HEK293 (cell line): ENCODE measurements around the gene DYNLRB1.

Experiments used
- CTCF ChIA-PET: fragments of 350-600 bp; formaldehyde crosslinking; extraction: SDS; loops from one replicate; lab custom pipeline; 2021; ENCODE audit warnings: antibody characterized with exemption; lab: Yijun Ruan, JAX
- POLR2A ChIA-PET: fragments of 300-600 bp; formaldehyde crosslinking; extraction: SDS; loops from one replicate; lab custom pipeline; 2020; ENCODE audit warnings: antibody characterized with exemption, inconsistent platforms; lab: Yijun Ruan, JAX
- H3K27ac ChIP-seq: fragments of 200-500 bp; sonication (Bioruptor generic); 2 replicates; pipeline ENCODE4 v1.5.1; 2014; ENCODE audit warnings: low read depth, low read length, control low read depth, inconsistent platforms; ENCODE audit errors: extremely low read depth
- H3K36me3 ChIP-seq, 2 experiments: fragments of 200-500 bp in 1 of 2; sonication (Bioruptor generic) in 1 of 2; 1 replicate in 1 of 2; 2 replicates in 1 of 2; pipeline ENCODE4 v1.5.1; 2014 to 2017; ENCODE audit warnings: inconsistent platforms in 2 of 2, low read length in 2 of 2; ENCODE audit not compliant: control insufficient read depth in 2 of 2, insufficient read depth in 1 of 2
- H3K4me1 ChIP-seq: fragments of 200-500 bp; sonication (Bioruptor generic); 2 replicates; pipeline ENCODE4 v1.5.1; 2014; ENCODE audit warnings: mild to moderate bottlenecking, low read length, inconsistent platforms; ENCODE audit not compliant: control insufficient read depth, insufficient read depth
- H3K4me3 ChIP-seq: 2 replicates; pipeline ENCODE4 v1.5.1; 2011; ENCODE audit warnings: low read depth, mild to moderate bottlenecking, control low read depth, low read length, moderate library complexity
- H3K9me3 ChIP-seq: fragments of 200-500 bp; sonication (Bioruptor generic); 2 replicates; pipeline ENCODE4 v1.5.1; 2014; ENCODE audit warnings: low read depth, low read length, inconsistent platforms; ENCODE audit not compliant: control insufficient read depth, insufficient read depth
- HOXA7 ChIP-seq: sonication (generic); formaldehyde crosslinking; IDR thresholded peaks from 2 replicates; pipeline ENCODE4 v1.8.1; 2022; ENCODE audit warnings: missing genetic modification reagents, borderline replicate concordance
- YY2 ChIP-seq: fragments of 450-650 bp; formaldehyde crosslinking; IDR thresholded peaks from 2 replicates; pipeline ENCODE4 v1.5.1; 2016; ENCODE audit warnings: missing biosample characterization, missing genetic modification characterization
- ZBTB48 ChIP-seq: fragments of 450-650 bp; formaldehyde crosslinking; IDR thresholded peaks from 2 replicates; pipeline ENCODE4 v1.5.1; 2016; ENCODE audit warnings: missing biosample characterization, missing genetic modification characterization
- ZBTB7A ChIP-seq: fragments of 450-650 bp; formaldehyde crosslinking; IDR thresholded peaks from 2 replicates; pipeline ENCODE4 v1.5.1; 2016; ENCODE audit warnings: low read depth, missing biosample characterization, missing genetic modification characterization
- ZFHX2 ChIP-seq: fragments of 450-650 bp; formaldehyde crosslinking; conservative IDR thresholded peaks from 2 replicates; pipeline ENCODE4 v1.5.1; 2016; ENCODE audit warnings: missing biosample characterization, missing genetic modification characterization
- ZNF132 ChIP-seq: fragments of 450-650 bp; formaldehyde crosslinking; IDR thresholded peaks from 2 replicates; pipeline ENCODE4 v1.5.1; 2017; ENCODE audit warnings: missing biosample characterization, missing genetic modification characterization, borderline replicate concordance
- ZNF133 ChIP-seq: fragments of 450-650 bp; formaldehyde crosslinking; IDR thresholded peaks from 2 replicates; pipeline ENCODE4 v1.5.1; 2016; ENCODE audit warnings: missing biosample characterization, missing genetic modification characterization
- ZNF169 ChIP-seq: fragments of 450-650 bp; formaldehyde crosslinking; IDR thresholded peaks from 2 replicates; pipeline ENCODE4 v1.5.1; 2016; ENCODE audit warnings: missing biosample characterization, missing genetic modification characterization
- ZNF24 ChIP-seq: fragments of 450-650 bp; formaldehyde crosslinking; IDR thresholded peaks from 2 replicates; pipeline ENCODE4 v1.5.1; 2016; ENCODE audit warnings: missing biosample characterization, missing genetic modification characterization
- ZNF274 ChIP-seq, 2 experiments: fragments of 200-500 bp in 1 of 2; fragments of 450-650 bp in 1 of 2; sonication (Bioruptor generic) in 1 of 2; formaldehyde crosslinking in 1 of 2; IDR thresholded peaks; 2 replicates each; pipeline versions ENCODE4 v1.5.1 to v1.6.1; 2014 to 2016; ENCODE audit warnings: borderline replicate concordance in 1 of 2, inconsistent platforms in 1 of 2, low read length in 1 of 2, missing biosample characterization in 1 of 2, missing genetic modification characterization in 1 of 2
- ZNF354C ChIP-seq: fragments of 450-650 bp; formaldehyde crosslinking; IDR thresholded peaks from 2 replicates; pipeline ENCODE4 v1.5.1; 2016; ENCODE audit warnings: missing biosample characterization, missing genetic modification characterization, low read depth, borderline replicate concordance
- ZNF48 ChIP-seq: fragments of 450-650 bp; formaldehyde crosslinking; IDR thresholded peaks from 2 replicates; pipeline ENCODE4 v1.5.1; 2016; ENCODE audit warnings: missing biosample characterization, missing genetic modification characterization
- ZNF549 ChIP-seq: fragments of 450-650 bp; IDR thresholded peaks from 2 replicates; pipeline ENCODE4 v1.5.1; 2018; ENCODE audit warnings: missing biosample characterization, missing genetic modification characterization, mild to moderate bottlenecking, inconsistent platforms, moderate library complexity
- ZNF571 ChIP-seq: fragments of 450-650 bp; formaldehyde crosslinking; IDR thresholded peaks from 2 replicates; pipeline ENCODE4 v1.5.0; 2017; ENCODE audit warnings: missing biosample characterization, missing genetic modification characterization
- ZNF626 ChIP-seq: fragments of 450-650 bp; sonication (Bioruptor Pico); formaldehyde crosslinking; IDR thresholded peaks from 2 replicates; pipeline ENCODE4 v1.5.1; 2018; ENCODE audit warnings: missing biosample characterization, missing genetic modification characterization, inconsistent platforms
- ZNF629 ChIP-seq: fragments of 450-650 bp; formaldehyde crosslinking; IDR thresholded peaks from 2 replicates; pipeline ENCODE4 v1.5.1; 2017; ENCODE audit warnings: missing biosample characterization, missing genetic modification characterization
- ZNF658 ChIP-seq: fragments of 450-650 bp; formaldehyde crosslinking; IDR thresholded peaks from 2 replicates; pipeline ENCODE4; 2016; ENCODE audit warnings: missing biosample characterization, missing genetic modification characterization
- ZNF670 ChIP-seq: fragments of 450-650 bp; formaldehyde crosslinking; IDR thresholded peaks from 2 replicates; pipeline ENCODE4 v1.5.1; 2016; ENCODE audit warnings: missing biosample characterization, missing genetic modification characterization, low read depth
- ZNF791 ChIP-seq: fragments of 450-650 bp; formaldehyde crosslinking; IDR thresholded peaks from 2 replicates; pipeline ENCODE4 v1.5.1; 2016; ENCODE audit warnings: missing biosample characterization, missing genetic modification characterization
- ZSCAN30 ChIP-seq: fragments of 450-650 bp; IDR thresholded peaks from 2 replicates; pipeline ENCODE4 v1.5.1; 2018; ENCODE audit warnings: missing biosample characterization, mild to moderate bottlenecking, missing genetic modification characterization, moderate library complexity
- TF ChIP-seq, protein P1 (sequence below): fragments of 450-650 bp; formaldehyde crosslinking; IDR thresholded peaks from 2 replicates; pipeline ENCODE4 v1.5.1; 2016; ENCODE audit warnings: missing biosample characterization, missing genetic modification characterization
- TF ChIP-seq, protein P2 (sequence below): IDR thresholded peaks from 2 replicates; pipeline ENCODE4 v1.6.1; 2011; ENCODE audit warnings: mild to moderate bottlenecking, low read depth, low read length, borderline replicate concordance
- TF ChIP-seq, protein P3 (sequence below): fragments of 450-650 bp; formaldehyde crosslinking; IDR thresholded peaks from 2 replicates; pipeline ENCODE4 v1.5.1; 2016; ENCODE audit warnings: missing biosample characterization, missing genetic modification characterization, borderline replicate concordance
- TF ChIP-seq, protein P4 (sequence below): fragments of 450-650 bp; formaldehyde crosslinking; IDR thresholded peaks from 2 replicates; pipeline ENCODE4 v1.5.1; 2016; ENCODE audit warnings: missing biosample characterization, missing genetic modification characterization
- TF ChIP-seq, protein P5 (sequence below): fragments of 450-650 bp; formaldehyde crosslinking; IDR thresholded peaks from 2 replicates; pipeline ENCODE4 v1.5.1; 2016; ENCODE audit warnings: missing biosample characterization, missing genetic modification characterization
- TF ChIP-seq, protein P6 (sequence below): fragments of 450-650 bp; formaldehyde crosslinking; IDR thresholded peaks from 2 replicates; pipeline ENCODE4 v1.5.0; 2017; ENCODE audit warnings: missing biosample characterization, missing genetic modification characterization, borderline replicate concordance

Gene DYNLRB1

DNA sequence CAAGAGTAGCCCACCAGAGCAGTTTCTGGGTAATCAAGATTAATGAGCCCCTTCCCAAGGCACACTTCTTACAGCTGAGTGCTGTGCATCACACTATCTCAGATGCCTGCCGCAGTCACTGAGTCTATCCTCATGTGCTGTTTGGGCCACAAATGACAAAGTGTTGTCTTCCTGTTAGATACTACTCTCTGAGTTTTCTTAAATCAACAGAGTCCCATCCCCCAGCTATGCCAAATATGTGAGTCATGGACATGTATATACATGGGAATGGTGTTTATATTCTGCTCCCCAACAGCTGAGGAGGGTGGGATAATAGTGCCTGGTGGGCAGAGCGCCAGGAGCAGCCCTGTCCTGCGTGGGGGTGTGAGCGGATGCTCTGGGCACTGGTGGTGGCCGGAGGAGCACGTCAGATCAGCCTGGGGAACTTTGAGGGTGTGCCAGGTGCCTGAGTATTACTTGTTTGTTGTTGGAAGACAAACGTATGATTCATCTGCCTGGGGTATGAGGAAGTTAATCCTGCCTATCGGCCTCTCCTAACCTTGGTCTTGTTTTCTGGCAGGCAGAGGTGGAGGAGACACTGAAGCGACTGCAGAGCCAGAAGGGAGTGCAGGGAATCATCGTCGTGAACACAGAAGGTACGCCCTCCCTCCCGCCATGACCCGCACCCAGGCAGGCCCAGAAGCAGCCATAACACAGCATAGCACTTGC lies 9.6 kb downstream of the DYNLRB1 start:
- CTCF ChIA-PET, result interaction anchor here (0.7 to 7.7 kb wide), 3 partner anchors 10 to 213 kb away, joined by 3 to 116 read pairs (median 8); partner anchors contain the start of gene DYNLRB1
- Histone ChIP-seq H3K36me3 (peaks cover 3 to 63% of the 10 kb centered on the region in 2 experiments; a peak in 2 of 3 replicates), H3K9me3 (no peaks in the 10 kb centered on the region), H3K4me3 (no peak overlapping the region), H3K4me1 (peaks cover 9% of the 10 kb centered on the region), H3K27ac (peak overlapping the region; percentile 34)
- POLR2A ChIA-PET, result interaction anchor here (2.0 kb wide), 1 partner anchor 10 kb away, joined by 20 read pairs; the partner anchor contains the start of gene DYNLRB1
- no peak for TF ChIP-seq ZBTB7A (tag by site-specific recombination)
- TF ChIP-seq ZFHX2 (tag by site-specific recombination), result peak; percentile 81
- TF ChIP-seq ZNF133 (tag by site-specific recombination), result no peak
- TF ChIP-seq ZNF132 (tag by site-specific recombination), result no peak
- TF ChIP-seq, protein P1, sequence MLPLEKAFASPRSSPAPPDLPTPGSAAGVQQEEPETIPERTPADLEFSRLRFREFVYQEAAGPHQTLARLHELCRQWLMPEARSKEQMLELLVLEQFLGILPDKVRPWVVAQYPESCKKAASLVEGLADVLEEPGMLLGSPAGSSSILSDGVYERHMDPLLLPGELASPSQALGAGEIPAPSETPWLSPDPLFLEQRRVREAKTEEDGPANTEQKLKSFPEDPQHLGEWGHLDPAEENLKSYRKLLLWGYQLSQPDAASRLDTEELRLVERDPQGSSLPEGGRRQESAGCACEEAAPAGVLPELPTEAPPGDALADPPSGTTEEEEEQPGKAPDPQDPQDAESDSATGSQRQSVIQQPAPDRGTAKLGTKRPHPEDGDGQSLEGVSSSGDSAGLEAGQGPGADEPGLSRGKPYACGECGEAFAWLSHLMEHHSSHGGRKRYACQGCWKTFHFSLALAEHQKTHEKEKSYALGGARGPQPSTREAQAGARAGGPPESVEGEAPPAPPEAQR, result no peak
- TF ChIP-seq, protein P2, sequence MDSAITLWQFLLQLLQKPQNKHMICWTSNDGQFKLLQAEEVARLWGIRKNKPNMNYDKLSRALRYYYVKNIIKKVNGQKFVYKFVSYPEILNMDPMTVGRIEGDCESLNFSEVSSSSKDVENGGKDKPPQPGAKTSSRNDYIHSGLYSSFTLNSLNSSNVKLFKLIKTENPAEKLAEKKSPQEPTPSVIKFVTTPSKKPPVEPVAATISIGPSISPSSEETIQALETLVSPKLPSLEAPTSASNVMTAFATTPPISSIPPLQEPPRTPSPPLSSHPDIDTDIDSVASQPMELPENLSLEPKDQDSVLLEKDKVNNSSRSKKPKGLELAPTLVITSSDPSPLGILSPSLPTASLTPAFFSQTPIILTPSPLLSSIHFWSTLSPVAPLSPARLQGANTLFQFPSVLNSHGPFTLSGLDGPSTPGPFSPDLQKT, result no peak
- TF ChIP-seq ZNF169 (tag by site-specific recombination), result no peak
- TF ChIP-seq ZNF48 (tag by site-specific recombination), result no peak
- TF ChIP-seq ZNF24 (tag by site-specific recombination), result peak; percentile 83
- TF ChIP-seq ZBTB48 (tag by site-specific recombination), result 0 out of 2 replicates have a peak, but pooled peaks have one; percentile 46
- TF ChIP-seq, protein P3, sequence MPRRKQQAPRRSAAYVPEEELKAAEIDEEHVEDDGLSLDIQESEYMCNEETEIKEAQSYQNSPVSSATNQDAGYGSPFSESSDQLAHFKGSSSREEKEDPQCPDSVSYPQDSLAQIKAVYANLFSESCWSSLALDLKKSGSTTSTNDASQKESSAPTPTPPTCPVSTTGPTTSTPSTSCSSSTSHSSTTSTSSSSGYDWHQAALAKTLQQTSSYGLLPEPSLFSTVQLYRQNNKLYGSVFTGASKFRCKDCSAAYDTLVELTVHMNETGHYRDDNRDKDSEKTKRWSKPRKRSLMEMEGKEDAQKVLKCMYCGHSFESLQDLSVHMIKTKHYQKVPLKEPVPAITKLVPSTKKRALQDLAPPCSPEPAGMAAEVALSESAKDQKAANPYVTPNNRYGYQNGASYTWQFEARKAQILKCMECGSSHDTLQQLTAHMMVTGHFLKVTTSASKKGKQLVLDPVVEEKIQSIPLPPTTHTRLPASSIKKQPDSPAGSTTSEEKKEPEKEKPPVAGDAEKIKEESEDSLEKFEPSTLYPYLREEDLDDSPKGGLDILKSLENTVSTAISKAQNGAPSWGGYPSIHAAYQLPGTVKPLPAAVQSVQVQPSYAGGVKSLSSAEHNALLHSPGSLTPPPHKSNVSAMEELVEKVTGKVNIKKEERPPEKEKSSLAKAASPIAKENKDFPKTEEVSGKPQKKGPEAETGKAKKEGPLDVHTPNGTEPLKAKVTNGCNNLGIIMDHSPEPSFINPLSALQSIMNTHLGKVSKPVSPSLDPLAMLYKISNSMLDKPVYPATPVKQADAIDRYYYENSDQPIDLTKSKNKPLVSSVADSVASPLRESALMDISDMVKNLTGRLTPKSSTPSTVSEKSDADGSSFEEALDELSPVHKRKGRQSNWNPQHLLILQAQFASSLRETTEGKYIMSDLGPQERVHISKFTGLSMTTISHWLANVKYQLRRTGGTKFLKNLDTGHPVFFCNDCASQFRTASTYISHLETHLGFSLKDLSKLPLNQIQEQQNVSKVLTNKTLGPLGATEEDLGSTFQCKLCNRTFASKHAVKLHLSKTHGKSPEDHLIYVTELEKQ, result 0 out of 2 replicates have a peak, but pooled peaks have one; percentile 7
- no peak for TF ChIP-seq ZNF670
- no peak for TF ChIP-seq ZNF658 (tag by site-specific recombination)
- TF ChIP-seq YY2 (tag by site-specific recombination), result no peak
- no peak for TF ChIP-seq HOXA7 (CRISPR knock-in tag)
- no peak for TF ChIP-seq ZNF354C (tag by site-specific recombination)
- TF ChIP-seq ZNF274 (IDR thresholded peaks at IDR 0.05; ENCODE audit: low read length), result no peak
- no peak for TF ChIP-seq ZNF274 (tag by site-specific recombination; IDR thresholded peaks at IDR 0.05; ENCODE audit: borderline replicate concordance)
- TF ChIP-seq ZSCAN30, result no peak
- TF ChIP-seq ZNF571 (tag by site-specific recombination), result no peak
- TF ChIP-seq, protein P4, sequence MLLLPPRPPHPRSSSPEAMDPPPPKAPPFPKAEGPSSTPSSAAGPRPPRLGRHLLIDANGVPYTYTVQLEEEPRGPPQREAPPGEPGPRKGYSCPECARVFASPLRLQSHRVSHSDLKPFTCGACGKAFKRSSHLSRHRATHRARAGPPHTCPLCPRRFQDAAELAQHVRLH (tag by site-specific recombination), result no peak
- TF ChIP-seq, protein P5, sequence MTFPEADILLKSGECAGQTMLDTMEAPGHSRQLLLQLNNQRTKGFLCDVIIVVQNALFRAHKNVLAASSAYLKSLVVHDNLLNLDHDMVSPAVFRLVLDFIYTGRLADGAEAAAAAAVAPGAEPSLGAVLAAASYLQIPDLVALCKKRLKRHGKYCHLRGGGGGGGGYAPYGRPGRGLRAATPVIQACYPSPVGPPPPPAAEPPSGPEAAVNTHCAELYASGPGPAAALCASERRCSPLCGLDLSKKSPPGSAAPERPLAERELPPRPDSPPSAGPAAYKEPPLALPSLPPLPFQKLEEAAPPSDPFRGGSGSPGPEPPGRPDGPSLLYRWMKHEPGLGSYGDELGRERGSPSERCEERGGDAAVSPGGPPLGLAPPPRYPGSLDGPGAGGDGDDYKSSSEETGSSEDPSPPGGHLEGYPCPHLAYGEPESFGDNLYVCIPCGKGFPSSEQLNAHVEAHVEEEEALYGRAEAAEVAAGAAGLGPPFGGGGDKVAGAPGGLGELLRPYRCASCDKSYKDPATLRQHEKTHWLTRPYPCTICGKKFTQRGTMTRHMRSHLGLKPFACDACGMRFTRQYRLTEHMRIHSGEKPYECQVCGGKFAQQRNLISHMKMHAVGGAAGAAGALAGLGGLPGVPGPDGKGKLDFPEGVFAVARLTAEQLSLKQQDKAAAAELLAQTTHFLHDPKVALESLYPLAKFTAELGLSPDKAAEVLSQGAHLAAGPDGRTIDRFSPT, result no peak
- no peak for TF ChIP-seq ZNF626 (tag by site-specific recombination)
- no peak for TF ChIP-seq ZNF549 (tag by site-specific recombination)
- TF ChIP-seq, protein P6, sequence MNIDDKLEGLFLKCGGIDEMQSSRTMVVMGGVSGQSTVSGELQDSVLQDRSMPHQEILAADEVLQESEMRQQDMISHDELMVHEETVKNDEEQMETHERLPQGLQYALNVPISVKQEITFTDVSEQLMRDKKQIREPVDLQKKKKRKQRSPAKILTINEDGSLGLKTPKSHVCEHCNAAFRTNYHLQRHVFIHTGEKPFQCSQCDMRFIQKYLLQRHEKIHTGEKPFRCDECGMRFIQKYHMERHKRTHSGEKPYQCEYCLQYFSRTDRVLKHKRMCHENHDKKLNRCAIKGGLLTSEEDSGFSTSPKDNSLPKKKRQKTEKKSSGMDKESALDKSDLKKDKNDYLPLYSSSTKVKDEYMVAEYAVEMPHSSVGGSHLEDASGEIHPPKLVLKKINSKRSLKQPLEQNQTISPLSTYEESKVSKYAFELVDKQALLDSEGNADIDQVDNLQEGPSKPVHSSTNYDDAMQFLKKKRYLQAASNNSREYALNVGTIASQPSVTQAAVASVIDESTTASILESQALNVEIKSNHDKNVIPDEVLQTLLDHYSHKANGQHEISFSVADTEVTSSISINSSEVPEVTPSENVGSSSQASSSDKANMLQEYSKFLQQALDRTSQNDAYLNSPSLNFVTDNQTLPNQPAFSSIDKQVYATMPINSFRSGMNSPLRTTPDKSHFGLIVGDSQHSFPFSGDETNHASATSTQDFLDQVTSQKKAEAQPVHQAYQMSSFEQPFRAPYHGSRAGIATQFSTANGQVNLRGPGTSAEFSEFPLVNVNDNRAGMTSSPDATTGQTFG (tag by site-specific recombination), result no peak
- peak; percentile 78 for TF ChIP-seq ZNF629 (tag by site-specific recombination)
- no peak for TF ChIP-seq ZNF791 (tag by site-specific recombination)
